HG02588 (cell line): ENCODE measurements around the gene NMU.
"Not testable (repeated sequence)": the region's sequence is repeated elsewhere in the genome, so short reads cannot be mapped to it uniquely, and the experiment has no call there.

Source experiments
- ATAC-seq: cut with Tn5 transposase; IDR thresholded peaks from one replicate; pipeline ENCODE4 v1.9.1; 2021; ENCODE audit warnings: mild to moderate bottlenecking, moderate library complexity; ENCODE audit not compliant: unreplicated experiment

NMU gene

DNA sequence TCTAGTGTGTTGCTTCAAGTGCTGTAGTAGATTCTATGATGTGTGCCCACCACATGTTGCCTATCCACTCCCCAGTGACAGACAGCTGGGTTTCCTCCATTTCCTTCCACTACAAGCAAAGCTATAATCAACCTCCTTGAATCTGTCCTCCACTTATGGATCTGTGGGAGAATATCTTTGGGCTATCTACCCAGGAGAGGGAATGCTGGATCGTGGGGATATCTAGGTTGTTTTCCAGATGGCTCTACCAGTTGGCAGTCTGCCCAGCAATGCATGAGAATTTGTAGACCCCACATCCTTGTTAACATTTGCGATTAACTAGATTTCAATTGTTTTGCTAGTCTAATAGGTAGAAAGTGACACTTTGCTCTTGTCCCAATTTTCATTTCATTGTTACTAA lies 10.3 kb downstream of the NMU start:
- no peak for ATAC-seq

DNA sequence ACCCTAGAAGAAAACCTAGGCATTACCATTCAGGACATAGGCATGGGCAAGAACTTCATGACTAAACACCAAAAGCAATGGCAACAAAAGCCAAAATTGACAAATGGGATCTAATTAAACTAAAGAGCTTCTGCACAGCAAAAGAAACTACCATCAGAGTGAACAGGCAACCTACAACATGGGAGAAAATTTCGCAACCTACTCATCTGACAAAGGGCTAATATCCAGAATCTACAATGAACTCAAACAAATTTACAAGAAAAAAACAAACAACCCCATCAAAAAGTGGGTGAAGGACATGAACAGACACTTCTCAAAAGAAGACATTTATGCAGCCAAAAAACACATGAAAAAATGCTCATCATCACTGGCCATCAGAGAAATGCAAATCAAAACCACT lies 12.0 kb downstream of the NMU start:
- not testable (repeated sequence) for ATAC-seq

DNA sequence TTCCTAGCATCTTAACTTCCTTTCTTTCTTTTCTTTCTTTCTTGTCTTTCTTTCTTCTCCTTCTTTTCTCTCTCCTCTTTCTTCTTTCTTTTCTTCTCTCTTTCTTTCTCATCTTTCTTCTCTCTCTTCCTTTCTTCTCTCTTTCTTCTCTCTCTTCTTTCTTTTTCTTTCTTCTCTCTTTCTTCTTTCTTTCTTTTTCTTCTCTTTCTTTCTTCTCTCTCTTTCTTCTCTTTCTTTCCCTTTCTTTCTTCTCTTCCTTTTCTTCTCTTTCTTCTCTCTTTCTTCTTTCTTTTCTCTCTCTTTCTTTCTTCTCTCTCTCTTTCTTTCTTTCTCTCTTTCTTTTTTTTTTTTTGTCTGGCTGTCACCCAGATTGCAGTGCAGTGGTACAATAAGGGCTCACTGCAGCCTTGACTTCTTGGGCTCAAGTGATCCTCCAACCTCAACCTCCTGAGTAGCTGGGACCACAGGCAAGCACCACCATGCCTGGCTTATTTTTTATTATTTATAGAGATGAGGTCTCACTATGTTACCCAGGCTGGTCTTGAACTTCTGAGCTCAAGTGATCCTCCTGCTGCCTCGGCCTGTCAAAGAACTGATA lies 17.5 kb downstream of the NMU start:
- ATAC-seq, result no peak

DNA sequence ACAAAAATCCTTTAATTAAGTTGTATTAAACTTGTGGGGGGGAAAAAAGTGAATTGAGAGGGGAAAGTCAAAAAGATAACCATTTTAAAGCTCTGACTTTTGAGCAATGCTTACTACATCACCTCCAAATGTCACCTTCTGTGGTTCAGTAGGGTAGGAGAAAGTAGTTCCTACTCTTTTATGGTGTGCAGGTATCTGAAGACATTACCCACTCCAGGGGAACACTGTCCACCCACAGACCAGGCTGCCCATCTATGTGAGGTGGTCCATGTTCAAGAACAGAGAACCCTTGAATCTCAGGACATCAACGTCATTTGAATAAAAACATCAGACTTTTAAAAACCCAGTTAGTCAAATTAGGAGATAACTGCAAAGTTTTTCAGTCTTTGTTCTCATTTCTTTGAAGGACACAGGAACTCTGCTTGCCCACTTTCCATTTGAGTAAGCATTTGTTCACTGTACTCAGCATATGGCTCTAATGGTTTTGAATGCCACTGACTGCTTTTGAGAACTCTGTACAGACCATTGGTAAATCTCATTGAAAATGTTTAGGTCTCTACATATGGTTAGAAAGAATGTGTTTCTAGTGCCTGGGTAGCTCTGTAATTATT lies 18.4 kb downstream of the NMU start:
- peak; percentile 93 for ATAC-seq

DNA sequence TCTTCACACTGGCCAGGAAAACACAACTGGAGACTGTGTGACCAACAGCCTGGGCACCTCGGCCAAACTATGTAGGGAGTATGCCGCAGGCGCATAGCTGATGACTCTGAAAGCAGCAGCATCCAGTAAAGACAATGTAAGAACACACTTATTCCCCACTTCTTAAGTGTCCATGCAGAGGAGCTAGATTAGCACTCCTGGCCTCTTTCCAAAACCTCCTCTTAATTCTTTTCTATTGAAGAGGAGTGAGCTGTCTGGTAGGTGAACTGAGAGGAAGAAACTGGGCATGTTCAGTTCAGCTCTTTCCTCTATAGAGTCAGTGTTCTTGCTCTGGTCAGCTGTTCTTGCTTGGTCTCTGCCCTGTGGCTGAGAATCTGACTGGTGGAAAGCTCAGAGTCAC lies 21.1 kb downstream of the NMU start:
- ATAC-seq, result no peak

DNA sequence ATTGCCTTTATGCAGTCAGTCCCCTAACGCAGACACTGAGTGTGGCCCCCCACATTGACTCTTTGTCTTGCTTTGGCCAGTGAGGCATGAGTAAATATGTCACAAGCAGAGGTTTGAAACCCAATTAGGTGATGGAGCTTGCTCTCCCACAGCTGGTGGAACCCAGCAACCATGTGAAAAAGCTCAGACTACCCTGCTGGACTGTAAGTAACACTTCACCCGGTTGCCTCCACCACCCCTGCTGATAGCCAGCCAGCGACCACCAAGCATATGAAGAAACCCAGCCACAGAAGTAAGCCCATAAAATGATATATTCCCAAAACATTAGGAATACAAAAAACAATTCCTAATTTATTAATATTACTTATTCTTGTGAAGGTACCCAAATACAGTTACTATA lies 22.5 kb downstream of the NMU start:
- ATAC-seq, result no peak

DNA sequence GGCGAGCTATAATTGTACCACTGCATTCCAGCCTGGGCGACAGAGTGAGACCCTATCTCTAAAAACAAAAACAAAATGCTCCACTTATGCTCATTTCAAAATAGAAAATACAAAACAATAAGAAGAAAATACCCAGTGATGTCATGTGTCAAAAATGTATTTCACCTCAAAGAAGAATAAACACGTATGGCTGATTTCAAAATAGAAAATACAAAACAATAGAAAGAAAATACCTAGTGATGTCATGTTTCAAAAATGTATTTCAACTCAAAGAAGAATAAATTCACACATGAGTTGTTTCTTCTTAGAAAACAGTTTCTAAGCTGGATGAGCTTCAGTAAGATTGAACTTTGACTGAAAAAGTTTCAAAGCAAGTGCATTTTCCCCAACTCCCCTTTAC lies 23.8 kb downstream of the NMU start:
- ATAC-seq, result no peak

DNA sequence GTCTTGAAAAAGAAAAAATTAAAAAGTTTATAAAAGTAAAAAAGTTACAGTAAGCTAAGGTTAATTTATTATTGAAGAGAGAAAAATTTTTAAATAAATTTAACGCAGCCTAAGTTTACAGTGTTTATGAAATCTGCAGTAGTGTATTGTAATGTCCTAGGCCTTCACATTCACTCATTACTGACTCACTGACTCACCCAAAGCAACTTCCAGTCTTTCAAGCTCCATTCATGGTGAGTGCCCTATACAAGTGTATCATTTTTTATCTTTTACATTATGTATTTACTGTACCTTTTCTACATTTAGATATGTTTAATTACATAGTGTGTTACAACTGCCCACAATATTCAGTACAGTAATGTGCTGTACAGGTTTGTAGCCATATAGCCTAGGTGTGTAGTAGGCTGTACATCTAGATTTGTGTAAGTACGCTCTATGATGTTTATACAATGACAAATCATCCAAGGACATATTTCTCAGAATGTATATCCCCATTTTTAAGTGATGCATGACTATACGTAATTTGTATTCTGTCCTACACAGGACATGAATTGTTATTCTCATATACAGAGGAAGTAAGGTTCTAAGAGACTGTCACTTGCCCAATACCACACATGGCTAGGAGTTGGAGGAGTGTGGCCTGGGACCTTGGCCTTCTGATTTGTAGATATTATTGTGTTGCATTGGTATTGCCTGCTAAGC lies 24.6 kb downstream of the NMU start:
- ATAC-seq, result no peak

DNA sequence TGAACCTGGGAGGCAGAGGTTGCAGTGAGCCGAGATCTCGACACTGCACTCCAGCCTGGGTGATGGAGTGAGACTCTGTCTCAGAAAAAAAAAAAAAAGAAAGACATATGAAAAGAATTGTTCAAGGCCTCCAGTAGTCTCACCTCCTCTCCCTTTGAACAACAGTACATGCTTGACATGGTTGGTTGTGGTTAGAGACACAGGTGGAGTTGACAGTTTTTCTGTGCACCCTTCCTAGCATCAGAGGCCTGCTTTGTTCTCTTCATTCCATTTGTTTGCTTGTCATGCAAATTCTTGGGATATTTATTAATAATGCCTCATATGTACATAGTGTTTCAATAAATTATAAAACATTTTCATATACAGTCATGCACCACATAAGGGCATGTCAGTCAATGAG lies 25.7 kb downstream of the NMU start:
- ATAC-seq, result no peak

DNA sequence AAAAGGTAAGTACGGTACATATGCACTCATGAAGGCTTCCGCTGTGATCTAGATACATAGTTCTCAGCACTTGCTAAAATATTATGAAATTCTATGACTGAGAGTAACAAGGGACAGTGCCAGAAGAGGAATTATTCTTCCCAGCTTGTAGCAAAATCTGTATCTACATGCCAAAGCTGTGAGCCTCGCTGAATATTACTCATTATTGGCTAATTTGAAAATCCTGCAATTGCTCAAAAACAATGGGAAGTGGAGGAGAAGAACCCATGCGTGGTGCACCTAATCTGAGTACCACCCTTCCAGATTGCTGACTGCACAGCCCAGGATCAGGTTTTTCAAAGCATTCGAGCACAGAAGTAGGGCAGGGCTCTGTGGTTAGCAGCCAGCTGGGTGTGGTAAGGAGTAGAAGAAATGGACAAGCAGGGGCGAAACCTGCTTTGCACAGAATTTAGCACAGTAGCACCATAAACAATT lies 26.7 kb downstream of the NMU start:
- no peak for ATAC-seq

DNA sequence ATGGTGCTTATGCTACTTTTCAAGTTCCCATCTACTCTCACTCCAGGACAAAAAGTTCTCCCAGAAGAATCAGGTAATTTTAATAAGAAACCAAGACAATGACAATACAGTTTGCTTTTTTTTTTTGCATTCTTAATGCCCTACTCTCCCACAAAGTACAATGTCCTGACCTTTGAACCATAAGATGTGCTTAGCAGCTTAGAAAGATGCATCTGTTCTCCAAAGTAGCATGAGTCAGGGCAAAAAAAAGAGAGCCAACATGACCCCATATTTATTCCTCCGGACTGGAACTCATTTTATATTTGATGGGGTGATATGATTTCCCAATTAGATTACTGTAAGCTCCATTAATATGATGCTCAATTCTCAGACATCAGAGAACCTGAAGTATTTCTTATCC lies 27.5 kb downstream of the NMU start:
- ATAC-seq, result no peak

DNA sequence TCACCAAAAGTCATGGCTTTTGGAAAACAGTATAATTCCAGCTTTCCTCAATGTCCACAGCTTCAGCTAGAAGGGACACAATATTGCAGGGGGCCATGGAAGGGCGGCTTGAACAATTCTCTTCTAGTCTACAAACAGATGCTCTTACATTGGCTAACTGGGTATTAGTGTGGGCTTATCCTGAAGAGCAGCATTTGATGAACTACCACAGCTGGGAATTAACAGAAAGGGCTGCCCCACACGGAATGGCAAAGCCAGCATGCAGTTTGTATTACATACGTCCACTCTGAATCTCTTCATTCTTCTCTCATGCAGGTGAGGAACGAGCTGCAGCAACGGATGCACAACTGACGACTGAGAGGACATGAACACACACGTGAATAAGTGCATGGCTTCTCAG lies 31.1 kb downstream of the NMU start:
- no peak for ATAC-seq

DNA sequence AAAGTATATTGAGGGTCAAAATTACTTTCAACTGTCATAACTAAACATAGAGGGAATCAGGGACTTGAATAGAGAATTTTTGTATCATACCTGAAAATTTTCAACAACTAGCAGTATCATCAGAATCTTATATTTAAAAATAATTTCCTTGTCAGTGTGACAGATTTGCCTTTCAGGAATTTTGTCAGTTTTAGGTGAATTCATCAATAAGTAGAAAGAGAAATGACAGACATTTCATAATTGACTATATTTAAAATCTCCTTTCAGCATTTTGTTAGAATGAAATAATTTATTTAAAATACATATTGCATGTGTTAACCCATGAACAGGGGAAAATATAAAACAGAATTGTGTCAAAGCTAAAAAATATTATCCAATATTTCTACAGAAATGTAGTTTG lies 35.5 kb downstream of the NMU start:
- no peak for ATAC-seq

DNA sequence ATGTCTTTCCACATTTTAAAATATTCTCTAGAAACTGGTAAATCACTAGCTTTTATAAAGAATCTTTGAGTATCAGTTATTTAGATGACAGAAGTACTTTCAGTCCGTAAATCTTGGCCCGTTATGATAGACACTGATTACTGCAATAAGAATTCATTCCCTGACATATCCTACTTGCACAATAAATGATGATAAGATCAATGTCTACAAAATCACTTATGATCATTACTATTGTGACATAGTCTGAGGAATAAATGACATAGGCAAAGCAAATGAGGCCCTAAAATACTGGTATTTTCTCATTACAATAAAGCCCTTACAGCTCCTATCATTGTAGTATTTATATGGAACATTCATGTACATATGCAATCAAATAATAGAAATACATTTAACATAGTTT lies 37.5 kb downstream of the NMU start:
- ATAC-seq, result no peak

DNA sequence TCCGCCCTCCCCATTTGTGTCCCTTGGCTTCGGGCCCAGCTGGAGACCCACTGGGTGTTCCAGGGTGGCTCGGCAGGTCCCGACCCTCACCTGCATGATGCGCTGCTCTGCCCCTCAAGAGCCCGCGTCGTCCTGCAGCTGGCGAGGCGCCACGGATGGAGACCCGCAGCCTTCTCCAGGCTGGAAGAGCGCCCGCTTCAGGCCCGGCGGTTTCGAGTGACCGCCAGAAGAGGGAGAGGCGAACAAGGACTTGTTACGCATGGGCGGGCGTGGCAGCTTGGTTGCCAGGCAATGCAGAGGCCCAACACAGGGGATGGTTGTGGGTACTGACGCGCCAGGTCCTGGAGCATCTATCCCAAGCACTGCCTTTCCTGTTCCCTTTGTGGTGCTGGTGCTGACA lies 44.1 kb downstream of the NMU start, which contains the start of gene PDCL2:
PDCL2 (minus strand) TSS at position 232 of the 400 bp plus-strand sequence; CDS start at position 96, 136 bp downstream.
- no peak for ATAC-seq

DNA sequence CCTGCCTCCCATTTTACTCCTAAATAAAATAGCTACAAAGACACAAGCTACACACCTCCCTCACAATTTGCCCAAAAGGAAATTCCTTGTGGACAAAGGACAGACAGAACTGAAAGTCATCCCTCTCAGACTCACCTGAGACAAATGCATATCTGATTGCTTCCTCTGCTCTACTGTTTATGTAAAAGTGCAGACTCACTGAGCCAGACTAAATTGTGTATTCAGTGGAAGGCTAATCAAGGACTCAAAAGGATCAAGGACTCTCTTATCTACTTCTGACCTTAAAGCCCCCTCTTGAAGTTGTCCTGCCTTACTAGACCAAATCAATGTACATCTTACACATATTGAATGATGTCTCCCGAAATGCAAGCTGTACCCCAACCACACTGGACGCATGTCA lies 47.9 kb downstream of the NMU start:
- no peak for ATAC-seq

DNA sequence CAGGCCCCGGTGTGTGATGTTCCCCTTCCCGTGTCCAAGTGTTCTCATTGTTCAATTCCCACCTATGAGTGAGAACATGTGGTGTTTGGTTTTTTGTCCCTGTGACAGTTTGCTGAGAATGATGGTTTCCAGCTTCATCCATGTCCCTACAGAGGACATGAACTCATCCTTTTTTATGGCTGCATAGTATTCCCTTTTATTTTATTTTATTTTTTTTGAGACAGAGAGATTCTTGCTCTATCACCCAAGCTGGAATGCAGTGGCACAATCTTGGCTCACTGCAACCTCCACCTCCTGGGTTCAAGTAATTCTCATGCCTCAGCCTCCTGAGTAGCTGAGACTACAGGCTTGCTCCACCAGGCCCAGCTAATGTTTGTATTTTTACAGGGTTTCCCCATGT lies 53.3 kb downstream of the NMU start:
- not testable (repeated sequence) for ATAC-seq

DNA sequence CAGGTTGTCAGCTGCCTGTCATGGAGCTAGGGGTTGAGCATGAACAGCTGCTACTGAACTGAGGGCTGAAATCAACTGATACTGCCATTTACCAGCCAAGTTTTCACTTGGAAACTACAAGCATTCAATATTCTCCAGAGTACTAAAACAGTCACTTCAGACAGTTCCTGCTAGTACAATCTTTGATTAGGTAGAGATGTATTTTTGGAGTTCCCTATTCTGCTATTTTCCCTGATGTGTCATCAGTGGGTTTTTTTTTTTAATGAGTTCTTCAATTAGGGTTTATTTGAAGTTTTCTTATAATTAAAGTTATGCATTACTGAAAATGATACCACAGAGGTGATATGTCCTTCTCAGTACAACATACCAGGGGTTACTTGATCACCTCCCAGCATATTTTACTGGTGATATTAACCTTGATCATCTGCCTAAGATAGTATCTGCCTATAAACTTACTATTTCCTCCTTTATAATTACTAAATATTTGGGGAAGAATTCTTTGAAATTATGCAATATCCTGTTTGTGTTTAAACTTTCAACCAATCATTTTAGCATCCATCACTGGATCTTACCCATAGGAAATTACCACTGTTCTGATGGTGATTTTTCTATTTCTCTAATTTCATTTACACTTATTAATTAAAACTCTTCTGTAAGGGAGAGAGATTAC lies 57.6 kb downstream of the NMU start:
- no peak for ATAC-seq

DNA sequence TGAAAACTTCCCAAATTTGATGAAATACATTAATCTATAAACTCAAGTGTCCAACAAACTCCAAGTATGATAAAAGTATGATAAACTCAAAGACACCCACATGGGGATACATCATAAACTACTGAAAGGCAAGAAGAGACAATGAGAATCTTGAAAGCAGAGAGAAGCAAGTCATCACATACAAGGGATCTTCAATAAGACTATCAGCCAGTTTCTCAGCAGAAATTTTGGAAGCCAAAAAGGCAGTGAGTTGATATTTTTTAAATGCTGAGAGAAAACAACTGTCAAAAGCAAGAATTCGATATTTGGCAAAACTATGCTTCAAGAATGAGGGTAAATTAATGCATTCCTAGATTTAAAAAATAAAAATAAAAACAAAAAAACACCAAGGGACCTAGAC lies 60.6 kb downstream of the NMU start:
- no peak for ATAC-seq

DNA sequence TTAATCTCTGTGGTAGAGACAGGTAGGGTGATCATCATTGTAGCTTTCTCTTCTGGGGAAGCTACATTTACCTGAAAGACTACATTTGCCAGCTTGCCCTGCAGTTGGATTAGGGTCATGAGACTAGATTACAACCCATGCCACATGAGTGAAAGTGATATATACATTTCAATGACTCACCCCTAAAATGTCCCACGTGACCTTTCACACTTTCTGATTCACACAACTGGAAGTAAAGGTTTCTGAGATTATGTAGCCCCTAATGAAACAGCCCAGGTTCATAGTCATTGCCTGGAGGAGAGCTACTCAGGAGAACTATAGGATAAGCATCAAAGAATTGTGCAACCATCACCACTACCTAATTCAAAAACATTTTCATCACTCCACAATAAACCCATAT lies 61.8 kb downstream of the NMU start:
- ATAC-seq, result no peak

DNA sequence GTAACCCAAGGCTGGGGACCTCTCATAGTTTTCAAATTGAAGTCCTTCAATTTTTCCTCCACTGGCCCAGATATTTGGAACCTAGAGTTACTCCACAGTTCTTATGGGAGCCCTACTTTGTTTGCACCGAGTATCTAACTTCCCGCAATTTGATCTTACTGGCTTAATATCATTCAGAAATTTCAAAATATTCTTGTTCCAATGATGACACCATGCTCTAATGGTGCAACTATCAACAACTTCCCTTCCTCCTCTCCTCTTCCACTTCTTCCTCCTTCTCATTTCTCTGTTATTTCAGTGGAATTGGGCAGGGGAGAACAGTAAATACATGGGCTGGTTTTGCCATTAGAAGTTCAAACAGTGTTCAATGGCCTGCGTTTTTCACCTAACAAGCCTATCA lies 64.3 kb downstream of the NMU start:
- ATAC-seq, result no peak
